PFSK-1 (cell line): ENCODE results near the gene MOV10L1.

Source experiments
- POLR2AphosphoS5 ChIP-seq: IDR thresholded peaks from 2 replicates; pipeline ENCODE4 v1.6.1; 2012; ENCODE audit warnings: low read depth, mild to moderate bottlenecking, control low read depth, low read length, moderate library complexity
- TAF1 ChIP-seq: IDR thresholded peaks from 2 replicates; pipeline ENCODE4 v1.6.1; 2012; ENCODE audit warnings: low read length, control low read depth, borderline replicate concordance; ENCODE audit not compliant: insufficient read depth

DNA sequence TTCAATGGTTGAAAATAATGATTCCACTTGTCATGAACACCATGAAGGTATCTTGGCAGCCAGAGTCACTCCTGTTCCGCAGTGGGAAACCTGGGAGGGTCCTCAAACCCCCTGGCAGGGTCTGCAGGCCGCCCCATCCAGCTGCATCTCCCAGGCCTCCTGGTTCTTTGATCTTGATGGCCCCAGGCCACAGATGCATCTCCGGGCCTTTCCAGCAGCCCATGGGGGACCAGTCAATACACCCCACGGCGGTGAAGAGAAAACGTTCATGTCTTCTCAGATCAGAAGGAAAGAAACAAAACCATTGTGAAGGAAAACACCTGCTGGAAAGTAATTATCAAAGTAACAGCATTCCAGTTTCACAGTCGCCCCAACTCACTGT lies 29.9 kb upstream of the MOV10L1 start:
- TF ChIP-seq POLR2AphosphoS5 (no peak), TAF1 (no peak)
